Stimulated activated CD8-positive, alpha-beta memory T cell treated with anti-CD3 and anti-CD28 coated beads, Interleukin-4, amount 100 ng/mL, for 1 hour (primary cell): ENCODE measurements around the gene POLE3.
"Not testable (repeated sequence)": the region's sequence is repeated elsewhere in the genome, so short reads cannot be mapped to it uniquely, and the experiment has no call there.

Experiments
- DNase-seq, 2 donors: peaks; one replicate each; pipeline ENCODE4 v3.0.0-alpha.2; 2020; ENCODE audit warnings: low read depth in 2 of 2, low spot score in 1 of 2

Gene POLE3

GRCh38 chr9:113410207-113410864 lies at the start of gene POLE3, which contains the start of gene C9orf43:
Gene POLE3, minus strand, starts transcription at chr9:113410675. Its CDS starts 382 bp downstream, at chr9:113410293.
Gene C9orf43, plus strand, starts transcription at chr9:113410747. Its CDS starts 2,747 bp downstream, at chr9:113413494.
- DNase-seq, result peak; percentile 88

DNA sequence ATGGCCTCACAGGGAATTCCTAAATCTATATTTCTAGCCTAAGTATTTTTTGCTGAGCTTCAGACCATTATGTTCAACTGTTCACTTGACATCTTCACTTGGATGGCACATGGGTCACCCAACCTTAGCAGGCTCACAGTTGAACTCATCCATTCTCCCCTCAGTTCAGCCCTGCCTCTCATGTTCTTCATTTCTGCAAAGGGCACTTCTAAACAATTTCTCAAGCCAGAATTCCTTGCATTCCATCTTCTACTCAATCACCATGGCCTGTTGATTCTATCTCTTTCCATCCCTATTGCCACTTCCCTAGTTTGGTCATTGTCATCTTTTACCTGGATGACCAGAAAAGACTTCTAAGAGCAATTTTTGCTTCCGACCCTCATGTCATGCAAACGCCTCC lies 45.8 kb upstream of the POLE3 start:
- DNase-seq, result no peak

DNA sequence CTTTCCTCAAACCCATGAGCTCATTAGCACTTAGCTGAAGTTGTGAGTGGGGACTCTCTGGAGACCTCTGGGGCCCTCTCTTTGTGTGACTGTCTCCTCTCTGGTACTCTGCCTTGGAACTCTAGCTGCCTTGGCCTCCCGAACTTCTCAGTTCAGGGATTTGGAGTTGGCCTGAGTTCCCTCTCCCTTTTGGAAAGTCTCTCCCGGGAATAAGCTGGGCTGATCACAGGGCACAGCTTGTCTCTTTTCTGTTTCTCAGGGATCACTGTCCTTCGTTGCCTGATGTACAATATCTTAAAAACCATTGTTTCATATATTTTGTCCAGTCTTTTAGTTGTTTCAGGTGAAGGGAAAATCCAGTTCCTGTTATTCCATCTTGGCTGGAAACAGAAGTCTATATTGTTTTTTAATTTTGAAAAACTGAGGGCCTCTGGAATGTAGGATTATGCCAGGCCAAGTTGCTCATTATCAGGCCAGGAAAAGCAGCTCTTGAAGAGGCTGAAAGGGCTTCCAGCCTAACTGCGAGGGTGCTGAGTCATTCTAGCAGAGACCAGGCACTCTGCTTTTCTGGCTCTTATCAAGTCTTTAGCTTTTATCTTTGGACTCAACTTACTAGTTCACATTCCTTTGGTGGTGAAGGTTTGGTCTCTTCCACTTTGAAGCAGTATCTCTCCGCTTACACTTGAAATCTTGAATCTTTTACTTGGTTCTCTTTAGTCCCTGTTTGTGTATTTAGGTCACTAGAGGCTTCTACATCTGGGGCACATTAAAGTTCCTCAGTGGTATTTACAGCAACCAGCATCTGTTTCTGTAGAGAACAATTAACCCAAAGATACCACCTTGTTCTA lies 44.7 kb upstream of the POLE3 start:
- no peak for DNase-seq

- no peak for DNase-seq
Measured at GRCh38 chr9:113452113-113452605, 41.7 kb upstream of the POLE3 start.

- DNase-seq, result no peak
Measured at GRCh38 chr9:113449376-113449775, 38.9 kb upstream of the POLE3 start.

GRCh38 chr9:113446323-113446740 lies 35.9 kb upstream of the POLE3 start:
- DNase-seq, result no peak

GRCh38 chr9:113444736-113445135 lies 34.3 kb upstream of the POLE3 start:
- DNase-seq, result no peak

GRCh38 chr9:113437716-113438115 lies 27.2 kb upstream of the POLE3 start:
- not testable (repeated sequence) for DNase-seq

- no peak for DNase-seq
Measured at GRCh38 chr9:113436728-113437515, 26.4 kb upstream of the POLE3 start.

GRCh38 chr9:113431191-113431590 lies 20.7 kb upstream of the POLE3 start:
- DNase-seq, result no peak

DNA sequence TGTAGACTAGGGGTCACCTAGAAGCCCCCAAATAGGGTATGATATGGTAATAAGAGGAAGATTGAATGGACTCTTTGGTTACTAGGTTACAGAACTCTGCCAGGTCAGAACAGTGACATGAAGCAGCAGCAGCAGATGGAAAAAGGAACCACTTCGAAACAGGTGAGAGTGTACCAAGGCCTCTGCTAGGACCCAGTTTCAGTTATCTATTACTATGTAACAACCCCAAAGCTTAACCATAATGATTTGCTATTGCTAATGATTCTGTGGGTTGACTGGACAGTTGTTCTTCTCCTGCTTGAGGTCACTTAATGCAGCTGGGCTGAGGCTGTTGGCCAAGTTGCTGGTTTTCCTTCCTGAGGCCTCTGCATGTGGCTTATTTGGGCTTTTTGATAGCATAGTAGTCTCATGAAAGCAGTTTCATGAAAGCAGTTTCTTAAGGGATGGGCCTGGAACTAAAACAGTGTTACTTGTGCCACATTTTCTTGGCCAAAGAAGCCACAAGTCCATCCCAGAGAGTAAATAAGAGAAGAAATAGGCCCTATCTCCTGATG lies 17.7 kb upstream of the POLE3 start:
- no peak for DNase-seq

DNA sequence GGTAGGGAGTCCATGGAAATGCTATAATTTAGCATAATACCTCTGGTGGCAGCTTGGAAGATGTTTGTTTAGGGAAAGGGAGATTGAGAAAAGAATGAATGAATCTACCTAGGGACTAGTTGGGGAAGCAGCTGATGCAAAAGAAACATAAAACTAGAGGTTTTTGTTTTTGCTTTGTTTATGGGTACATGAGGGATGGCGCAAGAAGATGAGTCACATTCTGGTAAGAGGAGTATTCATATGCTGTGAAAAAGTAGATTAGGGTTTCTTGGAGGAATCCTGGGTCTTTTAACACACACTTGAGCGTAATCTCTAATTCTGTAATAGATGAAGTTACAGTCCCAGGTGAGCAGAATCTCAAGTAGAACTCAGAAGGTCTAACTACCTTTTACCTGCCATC lies 17.2 kb upstream of the POLE3 start:
- no peak for DNase-seq

GRCh38 chr9:113426701-113427100 lies 16.2 kb upstream of the POLE3 start:
- no peak for DNase-seq

DNA sequence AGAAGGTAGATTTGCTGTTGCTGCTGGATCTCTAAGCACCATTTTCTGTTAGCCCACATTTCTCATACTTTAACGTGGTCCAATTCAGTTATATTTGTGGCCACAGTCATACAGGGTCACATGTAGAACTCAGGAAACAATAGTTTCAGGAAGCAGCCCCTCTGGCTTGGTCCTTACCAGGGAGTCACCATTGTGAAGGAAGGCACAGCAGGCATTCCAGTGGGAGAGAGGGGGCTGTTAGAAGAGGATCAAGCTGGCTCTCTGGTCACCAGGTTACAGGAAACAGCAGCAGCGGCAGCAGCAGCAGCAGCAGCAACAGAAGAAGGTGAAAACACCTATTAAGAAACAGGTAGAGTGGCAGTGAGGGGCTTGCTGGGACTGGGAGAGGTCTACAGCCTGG lies 14.6 kb upstream of the POLE3 start:
- no peak for DNase-seq

GRCh38 chr9:113421726-113422125 lies 11.3 kb upstream of the POLE3 start:
- no peak for DNase-seq

GRCh38 chr9:113417370-113417769 lies 6.9 kb upstream of the POLE3 start:
- DNase-seq, result no peak

DNA sequence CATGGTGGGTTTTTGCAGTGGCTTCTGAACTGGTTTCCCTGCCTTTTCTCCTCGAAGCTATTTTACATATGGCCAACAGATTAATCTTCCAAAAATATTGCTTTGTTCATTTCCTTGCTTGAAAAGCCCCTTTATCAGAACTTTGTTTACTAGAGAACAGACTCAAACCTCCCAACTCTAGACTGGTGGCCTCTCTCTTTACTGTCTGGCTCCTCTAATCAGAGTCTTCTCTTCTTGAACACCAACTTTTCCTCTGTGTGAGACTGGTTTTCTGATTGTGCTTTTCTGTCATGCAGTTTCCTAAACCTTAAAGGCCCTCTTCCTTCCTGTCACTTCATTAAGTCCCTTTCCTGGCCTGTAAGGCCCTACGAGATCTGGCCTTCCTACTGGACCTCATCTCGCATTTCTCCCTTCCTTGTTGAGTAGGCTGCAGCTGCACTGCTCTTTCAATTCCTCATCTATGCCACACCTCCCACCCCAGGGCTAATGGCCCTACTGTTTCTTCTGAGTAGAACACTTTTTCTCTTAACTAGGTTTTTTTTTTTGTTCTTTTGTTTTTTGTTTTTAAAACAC lies 5.8 kb upstream of the POLE3 start:
- DNase-seq, result no peak

- DNase-seq, result no peak
Measured at GRCh38 chr9:113409883-113410206, 630 bp downstream of the POLE3 start.

DNA sequence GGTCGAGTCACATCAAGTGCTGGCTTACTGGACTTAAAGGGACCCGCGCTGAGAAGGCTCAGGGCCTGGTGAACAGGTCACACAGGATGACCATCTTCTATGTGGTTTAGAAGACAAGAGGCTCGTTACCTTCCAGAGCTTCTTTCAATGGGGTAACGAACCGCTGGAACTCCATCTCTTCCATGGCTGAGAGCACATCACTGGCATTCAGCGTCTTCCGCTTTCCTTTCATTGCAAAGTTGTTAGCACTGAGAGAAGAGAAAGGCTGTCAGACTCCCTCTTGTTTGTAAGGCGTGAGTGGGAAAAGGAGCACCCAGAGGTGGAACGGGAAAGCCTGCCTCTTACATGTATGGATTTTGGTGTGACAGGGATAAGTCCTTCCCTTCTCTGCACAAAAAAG lies 994 bp downstream of the POLE3 start:
- no peak for DNase-seq

- DNase-seq, result not testable (repeated sequence)
Measured at GRCh38 chr9:113406873-113407511, 3.5 kb downstream of the POLE3 start.
